GM10266 (cell line): Measurements from ENCODE around the gene SCGB1C2.
"Not testable (repeated sequence)": the region's sequence is repeated elsewhere in the genome, so short reads cannot be mapped to it uniquely, and the experiment has no call there.

Experiments
- DNase-seq: peaks from one replicate; pipeline ENCODE4 v3.0.0; 2012; ENCODE audit errors: extremely low spot score
- TF ChIP-seq, protein P1 (sequence below): IDR thresholded peaks from 2 replicates; pipeline ENCODE4 v1.5.1; 2012; ENCODE audit warnings: mild to moderate bottlenecking, low read depth; ENCODE audit not compliant: control insufficient read depth, insufficient read depth; ENCODE audit errors: missing control alignments

SCGB1C2 gene

GRCh38 chr17:137166-137807 lies at the start of gene SCGB1C2:
TSS of gene SCGB1C2 (plus strand) at chr17:137569. CDS start at chr17:137591, 22 bp downstream.
- not testable (repeated sequence) for DNase-seq

DNA sequence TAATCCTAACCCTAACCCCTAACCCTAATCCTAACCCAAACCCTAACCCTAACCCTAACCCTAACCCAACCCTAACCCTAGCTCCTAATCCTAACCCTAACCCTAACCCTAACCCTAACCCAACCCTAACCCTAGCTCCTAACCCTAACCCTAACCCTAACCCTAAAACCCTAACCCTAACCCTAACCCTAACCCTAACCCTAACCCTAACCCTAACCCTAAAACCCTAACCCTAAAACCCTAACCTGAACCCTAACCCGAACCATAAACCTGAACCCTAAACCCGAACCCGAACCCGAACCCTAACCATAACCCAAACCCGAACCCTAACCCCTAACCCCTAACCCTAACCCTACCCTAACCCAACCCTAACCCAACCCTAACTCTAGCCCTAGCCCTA lies 24.3 kb upstream of the SCGB1C2 start:
- DNase-seq: not testable (repeated sequence)

- DNase-seq: not testable (repeated sequence)
Observed at GRCh38 chr17:118339-118917, 18.9 kb upstream of the SCGB1C2 start.

- not testable (repeated sequence) for DNase-seq
Observed at GRCh38 chr17:133932-134331, 3.4 kb upstream of the SCGB1C2 start.

DNA sequence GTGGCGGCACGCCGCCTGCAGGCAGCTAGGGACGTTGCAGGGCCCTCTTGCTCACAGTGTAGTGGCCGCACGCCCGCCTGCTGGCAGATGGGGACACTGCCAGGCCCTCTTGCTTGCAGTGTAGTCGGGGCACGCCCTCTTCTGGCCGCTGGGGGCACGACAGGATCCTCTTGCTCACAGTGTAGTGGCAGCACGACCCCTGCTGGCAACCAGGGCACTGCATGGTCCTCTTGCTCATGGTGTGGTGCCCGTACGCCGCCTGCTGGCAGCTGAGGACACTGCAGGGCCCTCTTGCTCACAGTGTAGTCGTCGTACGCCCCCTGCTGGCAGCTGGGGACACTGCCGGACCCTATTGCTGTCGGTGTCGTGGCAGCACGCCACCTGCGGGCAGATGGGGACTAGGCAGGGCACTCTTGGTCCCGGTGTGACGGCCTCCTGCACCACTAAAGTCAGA lies 3.0 kb upstream of the SCGB1C2 start:
- DNase-seq: not testable (repeated sequence)

- DNase-seq: not testable (repeated sequence)
Observed at GRCh38 chr17:135022-135421, 2.3 kb upstream of the SCGB1C2 start.

- DNase-seq: not testable (repeated sequence)
Observed at GRCh38 chr17:135895-136294, 1.5 kb upstream of the SCGB1C2 start.

DNA sequence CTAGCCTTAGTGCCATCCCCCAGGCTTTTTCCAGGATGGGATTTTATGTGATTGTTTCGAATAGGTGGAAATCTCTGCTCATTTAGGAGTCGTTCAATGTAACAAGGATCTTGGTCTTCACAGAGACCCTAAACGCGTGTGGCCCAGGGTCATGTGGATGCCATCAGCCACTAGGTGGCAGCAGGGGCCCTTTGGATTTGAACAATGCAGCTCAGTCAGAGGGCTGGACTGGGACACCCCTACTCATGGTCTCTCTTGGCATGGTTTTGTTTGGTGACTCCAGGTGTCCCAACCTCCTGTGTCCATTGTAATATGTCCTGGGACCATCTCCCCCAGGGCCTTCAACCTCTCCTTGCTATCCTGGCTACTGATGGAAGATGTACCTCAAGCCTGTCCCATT lies 838 bp upstream of the SCGB1C2 start:
- TF ChIP-seq, protein P1, sequence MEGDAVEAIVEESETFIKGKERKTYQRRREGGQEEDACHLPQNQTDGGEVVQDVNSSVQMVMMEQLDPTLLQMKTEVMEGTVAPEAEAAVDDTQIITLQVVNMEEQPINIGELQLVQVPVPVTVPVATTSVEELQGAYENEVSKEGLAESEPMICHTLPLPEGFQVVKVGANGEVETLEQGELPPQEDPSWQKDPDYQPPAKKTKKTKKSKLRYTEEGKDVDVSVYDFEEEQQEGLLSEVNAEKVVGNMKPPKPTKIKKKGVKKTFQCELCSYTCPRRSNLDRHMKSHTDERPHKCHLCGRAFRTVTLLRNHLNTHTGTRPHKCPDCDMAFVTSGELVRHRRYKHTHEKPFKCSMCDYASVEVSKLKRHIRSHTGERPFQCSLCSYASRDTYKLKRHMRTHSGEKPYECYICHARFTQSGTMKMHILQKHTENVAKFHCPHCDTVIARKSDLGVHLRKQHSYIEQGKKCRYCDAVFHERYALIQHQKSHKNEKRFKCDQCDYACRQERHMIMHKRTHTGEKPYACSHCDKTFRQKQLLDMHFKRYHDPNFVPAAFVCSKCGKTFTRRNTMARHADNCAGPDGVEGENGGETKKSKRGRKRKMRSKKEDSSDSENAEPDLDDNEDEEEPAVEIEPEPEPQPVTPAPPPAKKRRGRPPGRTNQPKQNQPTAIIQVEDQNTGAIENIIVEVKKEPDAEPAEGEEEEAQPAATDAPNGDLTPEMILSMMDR: peak; percentile 61
- not testable (repeated sequence) for DNase-seq

DNA sequence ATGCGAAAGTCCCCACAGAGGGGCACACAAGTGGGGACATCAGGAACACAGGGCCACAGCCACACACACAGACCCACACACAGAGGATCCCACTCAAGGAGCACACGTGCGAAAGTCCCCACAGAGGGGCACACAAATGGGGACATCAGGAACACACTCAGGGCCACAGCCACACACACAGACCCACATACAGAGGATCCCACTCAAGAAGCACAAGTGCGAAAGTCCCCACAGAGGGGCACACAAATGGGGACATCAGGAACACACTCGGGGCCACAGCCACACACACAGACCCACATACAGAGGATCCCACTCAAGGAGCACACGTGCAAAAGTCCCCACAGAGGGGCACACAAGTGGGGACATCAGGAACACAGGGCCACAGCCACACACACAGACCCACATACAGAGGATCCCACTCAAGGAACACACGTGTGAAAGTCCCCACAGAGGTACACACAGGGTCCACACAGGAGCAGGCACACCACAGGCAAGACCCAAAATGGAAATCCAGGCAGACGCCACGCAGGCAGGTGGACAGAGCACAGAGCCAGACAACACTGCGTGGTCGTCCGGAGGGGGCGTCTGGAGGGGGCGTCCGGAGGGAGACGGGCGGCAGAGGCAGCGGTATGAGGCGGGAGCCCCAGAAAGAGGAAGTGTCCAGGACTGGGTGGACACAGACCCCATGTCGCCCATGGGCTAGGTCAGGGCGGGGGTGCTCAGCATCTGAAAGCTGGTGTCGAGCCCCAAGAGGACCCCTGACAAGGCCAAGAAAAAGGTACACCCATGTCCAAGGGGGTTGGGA lies 2.2 kb downstream of the SCGB1C2 start:
- not testable (repeated sequence) for DNase-seq

GRCh38 chr17:142102-142661 lies 4.8 kb downstream of the SCGB1C2 start:
- DNase-seq: no peak
- TF ChIP-seq, protein P1: no peak

- TF ChIP-seq, protein P1: no peak
- DNase-seq: no peak
Observed at GRCh38 chr17:142876-143784, 5.8 kb downstream of the SCGB1C2 start.
